Upper lobe of left lung (tissue), 6 donors: ENCODE measurements around the gene NCBP3. TPM values are rescaled to one million over a fixed set of nuclear protein-coding genes. Genes with fewer than 3 reads are reported as not detected.

Experiments used
- ATAC-seq, 2 donors: fragments of 200-7000 bp; cut with Tn5 transposase; one replicate each; pipeline ENCODE4 v1.9.1; 2022; ENCODE audit warnings: mild to moderate bottlenecking in 2 of 2, moderate library complexity in 2 of 2; ENCODE audit not compliant: low FRiP score in 2 of 2
- DNase-seq, 2 donors: peaks; one replicate each; pipeline ENCODE4 v3.0.0-alpha.2; 2019 to 2020
- H3K27ac ChIP-seq, 4 donors: fragments of 200-600 bp; sonication (generic); one replicate each; pipeline ENCODE4 v1.5.1; 2016 to 2019
- H3K27me3 ChIP-seq, 4 donors: fragments of 200-600 bp; sonication (generic); one replicate each; pipeline ENCODE4 v1.5.1; 2017 to 2019
- H3K36me3 ChIP-seq, 4 donors: fragments of 200-600 bp; sonication (generic); one replicate each; pipeline ENCODE4 v1.5.1; 2016 to 2019
- H3K4me1 ChIP-seq, 4 donors: fragments of 200-600 bp; sonication (generic); one replicate each; pipeline ENCODE4 v1.5.1; 2018 to 2019
- H3K4me3 ChIP-seq, 4 donors: fragments of 200-600 bp; sonication (generic); one replicate each; pipeline ENCODE4 v1.5.1; 2017 to 2019; ENCODE audit warnings: mild to moderate bottlenecking in 2 of 4, moderate library complexity in 1 of 4
- H3K9me3 ChIP-seq, 4 donors: fragments of 200-600 bp; sonication (generic); one replicate each; pipeline ENCODE4 v1.5.1; 2018 to 2019
- EP300 ChIP-seq, 4 donors: sonication (generic); formaldehyde crosslinking; IDR thresholded peaks; one replicate each; pipeline ENCODE4 v1.5.1; 2017; ENCODE audit warnings: antibody characterized with exemption in 4 of 4, control low read depth in 2 of 4
- POLR2A ChIP-seq, 4 donors: fragments of 450-650 bp; IDR thresholded peaks; one replicate each; pipeline ENCODE4 v1.5.1; 2016 to 2017; ENCODE audit warnings: antibody characterized with exemption in 4 of 4, mild to moderate bottlenecking in 2 of 4
- POLR2AphosphoS5 ChIP-seq, 2 donors: sonication (generic); formaldehyde crosslinking; IDR thresholded peaks; one replicate each; pipeline ENCODE4 v1.5.1; 2017; ENCODE audit warnings: antibody characterized with exemption in 2 of 2
- WGBS, 2 donors: methylation state at CpG; one replicate each; pipeline ENCODE4 v1.1.5; 2017 to 2018; 5-methylcytosine and 5-hydroxymethylcytosine counted together
- total RNA-seq, 6 donors: library from RNA; depleted of rRNA in 4 of 6; stranded (reverse); fragments of >200 nt in 4 of 6; gene quantifications; one replicate each; pipeline versions ENCODE4 v1.1.0 to v1.2.1, GENCODE V29; 2016 to 2021
- TF ChIP-seq, protein P1 (sequence below), 6 experiments: fragments of 450-650 bp in 4 of 6; fragments of 200-600 bp in 2 of 6; sonication (generic) in 2 of 6; IDR thresholded peaks; one replicate each; pipeline ENCODE4 v1.5.1; 2016 to 2019; ENCODE audit warnings: antibody characterized with exemption in 6 of 6
- donor health status: DM: no; HTN: no; CAD: no; lungs with moderate emphysema.
- donor health status: DM: no; HTN: yes; CAD: no; lungs with severe emphysema.

NCBP3 gene
- total RNA-seq, 6 donors from 2014 or later = 17.3 to 43.0 (median 32.5) TPM

DNA sequence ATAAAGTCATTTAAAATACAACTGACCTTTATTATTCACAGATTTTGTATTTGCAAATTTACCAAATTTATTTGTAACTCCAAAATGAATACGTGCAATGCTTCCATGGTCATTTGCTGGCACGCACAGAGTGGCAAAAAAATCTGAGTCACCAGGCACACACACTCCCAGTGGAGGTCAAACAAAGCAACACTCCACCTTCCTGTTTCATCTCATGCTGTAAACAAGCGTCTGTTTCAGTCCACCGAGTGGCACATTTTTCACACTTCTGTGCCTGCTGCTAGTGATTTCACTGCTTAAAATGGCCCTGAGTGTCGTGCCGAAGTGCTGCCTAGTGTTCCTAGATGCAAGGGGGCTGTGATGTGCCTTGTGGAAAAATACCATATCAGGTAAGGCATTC is 27.3 kb downstream of the NCBP3 start:
- WGBS, 2 donors = 71 to 73% methylated on average over 6 of the region's 6 CpGs
- Histone ChIP-seq H3K9me3 (no peaks in the 10 kb centered on the region), H3K4me1 (no peaks in the 10 kb centered on the region), H3K27me3 (no peaks in the 10 kb centered on the region), H3K4me3 (no peak overlapping the region), H3K27ac (no peak overlapping the region), H3K36me3 (peaks cover 38 to 99% (median 81%) of the 10 kb centered on the region in 4 donors)
- ATAC-seq = no peak
- DNase-seq = no peak
- TF ChIP-seq, protein P1, sequence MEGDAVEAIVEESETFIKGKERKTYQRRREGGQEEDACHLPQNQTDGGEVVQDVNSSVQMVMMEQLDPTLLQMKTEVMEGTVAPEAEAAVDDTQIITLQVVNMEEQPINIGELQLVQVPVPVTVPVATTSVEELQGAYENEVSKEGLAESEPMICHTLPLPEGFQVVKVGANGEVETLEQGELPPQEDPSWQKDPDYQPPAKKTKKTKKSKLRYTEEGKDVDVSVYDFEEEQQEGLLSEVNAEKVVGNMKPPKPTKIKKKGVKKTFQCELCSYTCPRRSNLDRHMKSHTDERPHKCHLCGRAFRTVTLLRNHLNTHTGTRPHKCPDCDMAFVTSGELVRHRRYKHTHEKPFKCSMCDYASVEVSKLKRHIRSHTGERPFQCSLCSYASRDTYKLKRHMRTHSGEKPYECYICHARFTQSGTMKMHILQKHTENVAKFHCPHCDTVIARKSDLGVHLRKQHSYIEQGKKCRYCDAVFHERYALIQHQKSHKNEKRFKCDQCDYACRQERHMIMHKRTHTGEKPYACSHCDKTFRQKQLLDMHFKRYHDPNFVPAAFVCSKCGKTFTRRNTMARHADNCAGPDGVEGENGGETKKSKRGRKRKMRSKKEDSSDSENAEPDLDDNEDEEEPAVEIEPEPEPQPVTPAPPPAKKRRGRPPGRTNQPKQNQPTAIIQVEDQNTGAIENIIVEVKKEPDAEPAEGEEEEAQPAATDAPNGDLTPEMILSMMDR (IDR thresholded peaks at IDR 0.05) = no peak
- TF ChIP-seq EP300 (IDR thresholded peaks at IDR 0.05) (no peak), POLR2AphosphoS5 (IDR thresholded peaks at IDR 0.05) (no peak), POLR2A (IDR thresholded peaks at IDR 0.05) (no peak)

GRCh38 chr17:3817851-3818605 is 28.0 kb downstream of the NCBP3 start:
- Histone ChIP-seq H3K27ac (no peak overlapping the region), H3K27me3 (no peaks in the 10 kb centered on the region), H3K4me1 (no peaks in the 10 kb centered on the region), H3K4me3 (no peak overlapping the region), H3K9me3 (no peaks in the 10 kb centered on the region), H3K36me3 (peaks cover 32 to 99% (median 81%) of the 10 kb centered on the region in 4 donors)
- no peak for TF ChIP-seq EP300 (IDR thresholded peaks at IDR 0.05)
- TF ChIP-seq POLR2AphosphoS5 (IDR thresholded peaks at IDR 0.05) = no peak
- TF ChIP-seq, protein P1 (IDR thresholded peaks at IDR 0.05) = no peak
- no peak for TF ChIP-seq POLR2A (IDR thresholded peaks at IDR 0.05)
- WGBS, 2 donors = 93 to 94% methylated on average over 12 of the region's 12 CpGs
- ATAC-seq = no peak
- no peak for DNase-seq

- Histone ChIP-seq H3K9me3 (no peaks in the 10 kb centered on the region), H3K4me1 (no peaks in the 10 kb centered on the region), H3K4me3 (no peak overlapping the region), H3K36me3 (peaks cover 29 to 99% (median 81%) of the 10 kb centered on the region in 4 donors), H3K27me3 (no peaks in the 10 kb centered on the region), H3K27ac (no peak overlapping the region)
- TF ChIP-seq POLR2AphosphoS5 (IDR thresholded peaks at IDR 0.05) (no peak), POLR2A (IDR thresholded peaks at IDR 0.05) (no peak), EP300 (IDR thresholded peaks at IDR 0.05) (no peak)
- TF ChIP-seq, protein P1 (IDR thresholded peaks at IDR 0.05) = no peak
- 95 to 97% methylated on average over 7 of the region's 7 CpGs for WGBS, 2 donors
- DNase-seq = no peak
- no peak for ATAC-seq
Observed at GRCh38 chr17:3815925-3816324, 30.1 kb downstream of the NCBP3 start.

- ATAC-seq (no peak), DNase-seq (no peak)
- 87 to 94% methylated on average over 6 of the region's 6 CpGs for WGBS, 2 donors
- Histone ChIP-seq H3K4me1 (no peaks in the 10 kb centered on the region), H3K9me3 (no peaks in the 10 kb centered on the region), H3K4me3 (no peak overlapping the region), H3K36me3 (peaks cover 33 to 99% (median 80%) of the 10 kb centered on the region in 4 donors), H3K27me3 (no peaks in the 10 kb centered on the region), H3K27ac (no peak overlapping the region)
- TF ChIP-seq POLR2A (IDR thresholded peaks at IDR 0.05) (no peak), POLR2AphosphoS5 (IDR thresholded peaks at IDR 0.05) (no peak), EP300 (IDR thresholded peaks at IDR 0.05) (no peak)
- TF ChIP-seq, protein P1 (IDR thresholded peaks at IDR 0.05) = no peak
Observed at GRCh38 chr17:3815122-3815521, 30.9 kb downstream of the NCBP3 start.

GRCh38 chr17:3814361-3814760 is 31.7 kb downstream of the NCBP3 start:
- no peak overlapping the region for H3K4me3 ChIP-seq
- no peaks in the 10 kb centered on the region for H3K9me3 ChIP-seq
- H3K27me3 ChIP-seq = no peaks in the 10 kb centered on the region
- TF ChIP-seq, protein P1 (IDR thresholded peaks at IDR 0.05) = no peak
- no peak for TF ChIP-seq EP300 (IDR thresholded peaks at IDR 0.05)
- no peak for TF ChIP-seq POLR2A (IDR thresholded peaks at IDR 0.05)
- TF ChIP-seq POLR2AphosphoS5 (IDR thresholded peaks at IDR 0.05) = no peak
- 96 to 97% methylated on average over 13 of the region's 13 CpGs for WGBS, 2 donors
- no peak for DNase-seq
- no peak for ATAC-seq
- H3K4me1 ChIP-seq = no peaks in the 10 kb centered on the region
- no peak overlapping the region for H3K27ac ChIP-seq
- peaks cover 33 to 99% (median 77%) of the 10 kb centered on the region in 4 donors for H3K36me3 ChIP-seq
